OCI-LY1 (cell line): ENCODE data around the gene DNAH11.

Experiments
- H2AFZ ChIP-seq: fragments of 200-600 bp; sonication (generic), shearing (Covaris generic); 2 replicates; pipeline ENCODE4 v1.6.0; 2014; ENCODE audit warnings: antibody characterized with exemption, mild to moderate bottlenecking, low read length
- H3F3A ChIP-seq: fragments of 200-600 bp; sonication (generic), shearing (Covaris generic); 2 replicates; pipeline ENCODE4 v1.6.0; 2014; ENCODE audit warnings: mild to moderate bottlenecking, antibody characterized with exemption, low read length, moderate library complexity; ENCODE audit not compliant: insufficient read depth
- H3K27ac ChIP-seq: fragments of 200-600 bp; sonication (generic); 2 replicates; pipeline ENCODE4 v1.5.1; 2014; ENCODE audit warnings: low read length, mixed run types, mild to moderate bottlenecking, low read depth; ENCODE audit not compliant: poor library complexity, severe bottlenecking
- H3K27me3 ChIP-seq: fragments of 200-600 bp; sonication (generic); 2 replicates; pipeline ENCODE4 v1.6.0; 2014; ENCODE audit warnings: antibody characterized with exemption, mild to moderate bottlenecking, low read length, moderate library complexity; ENCODE audit not compliant: insufficient read depth
- H3K36me3 ChIP-seq: fragments of 200-600 bp; sonication (generic); 2 replicates; pipeline ENCODE4 v1.6.1; 2014; ENCODE audit warnings: mild to moderate bottlenecking, antibody characterized with exemption, low read length, moderate library complexity, mixed read lengths; ENCODE audit not compliant: insufficient read depth
- H3K4me1 ChIP-seq: fragments of 200-600 bp; sonication (generic); 2 replicates; pipeline ENCODE4 v1.5.1; 2014; ENCODE audit warnings: mild to moderate bottlenecking, low read length, moderate library complexity; ENCODE audit not compliant: insufficient read depth, severe bottlenecking
- H3K4me2 ChIP-seq: fragments of 200-600 bp; sonication (generic), shearing (Covaris generic); 2 replicates; pipeline ENCODE4 v1.6.1; 2014; ENCODE audit warnings: low read length
- H3K4me3 ChIP-seq: fragments of 200-600 bp; sonication (generic); 2 replicates; pipeline ENCODE4 v1.5.1; 2014; ENCODE audit warnings: low read length, low read depth, mild to moderate bottlenecking, mixed read lengths; ENCODE audit not compliant: poor library complexity, severe bottlenecking
- H3K79me2 ChIP-seq: fragments of 200-600 bp; shearing (Covaris generic); 2 replicates; pipeline ENCODE4 v1.6.1; 2016; ENCODE audit warnings: mixed run types, low read length, mixed read lengths; ENCODE audit not compliant: insufficient read depth
- H3K9ac ChIP-seq: fragments of 200-600 bp; sonication (generic), shearing (Covaris generic); 2 replicates; pipeline ENCODE4 v1.6.1; 2014; ENCODE audit warnings: mild to moderate bottlenecking, low read length, mixed read lengths
- H3K9me2 ChIP-seq: fragments of 200-600 bp; sonication (generic), shearing (Covaris generic); 2 replicates; pipeline ENCODE4 v1.6.1; 2014; ENCODE audit warnings: low read depth, mild to moderate bottlenecking, low read length, mixed read lengths
- H3K9me3 ChIP-seq: fragments of 200-600 bp; shearing (Covaris generic); 2 replicates; pipeline ENCODE4 v1.6.1; 2014; ENCODE audit warnings: low read length, mixed read lengths
- H4K20me1 ChIP-seq: fragments of 200-600 bp; sonication (generic), shearing (Covaris generic); 2 replicates; pipeline ENCODE4 v1.6.0; 2016; ENCODE audit warnings: mild to moderate bottlenecking, low read length; ENCODE audit not compliant: insufficient read depth
- CTCF ChIP-seq: fragments of 200-600 bp; sonication (generic), shearing (Covaris generic); IDR thresholded peaks from 2 replicates; pipeline ENCODE4 v1.5.1; 2017; ENCODE audit warnings: mild to moderate bottlenecking, antibody characterized with exemption, low read length, moderate library complexity, mixed read lengths
- EZH2 ChIP-seq: fragments of 200-600 bp; sonication (generic), shearing (Covaris generic); IDR thresholded peaks from 2 replicates; pipeline ENCODE4 v1.8.0; 2017; ENCODE audit warnings: borderline replicate concordance, mixed run types, mild to moderate bottlenecking, antibody characterized with exemption, low read length, moderate library complexity, mixed read lengths

Gene DNAH11

GRCh38 chr7:21743493-21743892 is 200.7 kb downstream of the DNAH11 start:
- Histone ChIP-seq H3K79me2 (no peaks in the 10 kb centered on the region), H3K4me3 (no peak overlapping the region), H3K4me1 (no peaks in the 10 kb centered on the region), H3K36me3 (no peaks in the 10 kb centered on the region), H3K9ac (no peak overlapping the region), H3K27ac (no peak overlapping the region), H3K9me2 (no peaks in the 10 kb centered on the region), H4K20me1 (no peaks in the 10 kb centered on the region), H3F3A (no peaks in the 10 kb centered on the region), H2AFZ (no peak overlapping the region), H3K4me2 (no peak overlapping the region), H3K9me3 (no peaks in the 10 kb centered on the region), H3K27me3 (0 out of 2 replicates have a peak, but pooled peaks cover 2% of the 10 kb centered on the region)
- TF ChIP-seq CTCF (no peak), EZH2 (no peak)

GRCh38 chr7:21746949-21747348 is 204.1 kb downstream of the DNAH11 start:
- Histone ChIP-seq H3K36me3 (no peaks in the 10 kb centered on the region), H3K4me3 (no peak overlapping the region), H3K27me3 (0 out of 2 replicates have a peak, but pooled peaks cover 2% of the 10 kb centered on the region), H4K20me1 (no peaks in the 10 kb centered on the region), H3F3A (no peaks in the 10 kb centered on the region), H3K9ac (no peak overlapping the region), H2AFZ (no peak overlapping the region), H3K79me2 (no peaks in the 10 kb centered on the region), H3K4me1 (no peaks in the 10 kb centered on the region), H3K9me2 (no peaks in the 10 kb centered on the region), H3K9me3 (no peaks in the 10 kb centered on the region), H3K27ac (no peak overlapping the region), H3K4me2 (no peak overlapping the region)
- no peak for TF ChIP-seq EZH2
- TF ChIP-seq CTCF: no peak

- no peaks in the 10 kb centered on the region for H4K20me1 ChIP-seq
- H3K79me2 ChIP-seq: no peaks in the 10 kb centered on the region
Observed at GRCh38 chr7:21747806-21748205, 205.0 kb downstream of the DNAH11 start.

More at GRCh38 chr7:21747806-21748205, 205.0 kb downstream of the DNAH11 start:
- no peaks in the 10 kb centered on the region for H3F3A ChIP-seq
- no peak overlapping the region for H3K4me2 ChIP-seq
- H3K9me2 ChIP-seq: no peaks in the 10 kb centered on the region
- H3K36me3 ChIP-seq: no peaks in the 10 kb centered on the region
- H3K4me3 ChIP-seq: no peak overlapping the region
- no peak overlapping the region for H2AFZ ChIP-seq
- no peaks in the 10 kb centered on the region for H3K4me1 ChIP-seq
- H3K27ac ChIP-seq: no peak overlapping the region
- H3K9ac ChIP-seq: no peak overlapping the region
- 0 out of 2 replicates have a peak, but pooled peaks cover 2% of the 10 kb centered on the region for H3K27me3 ChIP-seq
- no peaks in the 10 kb centered on the region for H3K9me3 ChIP-seq
- TF ChIP-seq EZH2: no peak
- no peak for TF ChIP-seq CTCF
